GM18870 (cell line): Measurements from ENCODE around the gene CLCA2.

Experiments
- ATAC-seq: cut with Tn5 transposase; IDR thresholded peaks from one replicate; pipeline ENCODE4 v1.9.1; 2021; ENCODE audit warnings: moderate library complexity; ENCODE audit not compliant: unreplicated experiment

The CLCA2 gene

DNA sequence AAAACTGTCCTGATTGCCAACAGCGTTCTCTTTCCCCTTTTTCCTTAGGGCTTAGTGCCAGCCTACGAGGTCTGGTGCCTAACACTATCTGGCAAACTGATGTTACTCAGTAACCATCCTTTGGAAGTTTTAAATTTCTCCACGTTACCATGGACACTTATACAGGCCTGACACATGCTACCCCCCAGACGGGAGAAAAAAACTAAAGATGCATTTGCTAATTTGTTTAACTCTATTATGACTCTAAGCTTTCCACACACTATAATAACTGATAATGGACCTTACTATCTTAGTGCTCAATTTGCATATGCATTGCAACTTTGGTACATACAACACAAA, 81.6 kb downstream of the CLCA2 start:
- no peak for ATAC-seq
